Umbilical cord (tissue), 2 donors: ENCODE measurements around the gene MMP11. TPM values are rescaled to one million over a fixed set of nuclear protein-coding genes. Genes with fewer than 3 reads are reported as not detected.

Experiments
- DNase-seq: peaks from one replicate; pipeline ENCODE4 v3.0.0-alpha.2; 2015; ENCODE audit warnings: low spot score
- total RNA-seq: library from RNA; depleted of rRNA; stranded (reverse); fragments of >200 nt; gene quantifications from one replicate; pipeline ENCODE4 v1.2.3, GENCODE V29; 2014; ENCODE audit warnings: low replicate concordance; ENCODE audit not compliant: insufficient read depth

The MMP11 gene
- total RNA-seq, 1 donor from 2014 or later, result 13.7 TPM

DNA sequence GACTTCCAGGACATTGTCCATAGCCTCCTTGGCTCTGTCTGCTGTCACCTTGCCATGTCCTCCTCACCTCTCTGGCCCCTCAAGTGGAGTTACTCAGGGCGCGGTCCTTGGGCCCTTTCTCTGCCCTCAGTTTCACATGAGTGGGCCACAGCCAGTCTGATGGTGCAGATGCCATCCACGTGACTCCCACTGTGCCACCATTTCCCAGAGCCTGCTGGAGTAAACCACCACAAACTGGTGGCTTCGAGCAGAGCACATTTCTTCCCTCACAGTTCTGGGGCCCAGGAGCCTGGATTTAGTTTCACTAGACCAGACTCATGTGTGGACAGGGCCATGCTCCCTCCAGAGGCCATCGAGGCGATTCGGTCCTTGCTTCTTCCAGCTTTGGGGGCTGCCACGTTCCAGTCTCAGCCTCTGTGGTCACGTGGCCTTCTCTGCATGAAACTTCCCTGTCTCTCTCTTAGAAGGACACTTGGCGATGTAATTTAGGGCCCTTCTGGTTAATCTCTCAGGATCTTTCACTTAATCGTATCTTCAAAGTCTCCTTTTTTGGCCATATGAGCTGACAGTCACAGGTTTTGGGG is 28.7 kb downstream of the MMP11 start:
- DNase-seq, result no peak

DNA sequence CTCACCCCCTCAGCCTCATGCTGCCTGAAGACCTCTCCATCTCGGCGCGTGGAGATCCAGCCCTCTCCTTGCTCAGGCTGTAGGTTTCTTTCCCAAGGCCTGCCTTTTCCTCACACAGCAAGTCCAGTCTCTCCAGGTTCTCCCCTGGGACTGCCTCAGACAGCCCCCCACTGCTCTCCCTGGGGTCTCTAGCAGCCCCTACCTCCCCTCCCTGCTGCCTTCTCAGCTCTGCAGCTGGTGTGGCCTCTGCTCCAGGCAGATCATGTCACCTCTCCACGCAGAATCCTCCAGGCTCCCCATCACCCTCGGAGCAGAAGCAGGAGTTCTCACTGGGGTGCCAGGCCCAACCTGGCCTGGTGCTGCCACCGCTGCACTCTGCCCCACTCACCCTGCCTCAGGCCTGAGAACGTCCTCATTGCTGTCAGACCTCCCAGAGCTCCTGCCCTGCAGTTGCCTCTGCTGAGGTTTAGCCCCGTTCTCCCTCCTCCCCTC is 29.3 kb downstream of the MMP11 start:
- no peak for DNase-seq

DNA sequence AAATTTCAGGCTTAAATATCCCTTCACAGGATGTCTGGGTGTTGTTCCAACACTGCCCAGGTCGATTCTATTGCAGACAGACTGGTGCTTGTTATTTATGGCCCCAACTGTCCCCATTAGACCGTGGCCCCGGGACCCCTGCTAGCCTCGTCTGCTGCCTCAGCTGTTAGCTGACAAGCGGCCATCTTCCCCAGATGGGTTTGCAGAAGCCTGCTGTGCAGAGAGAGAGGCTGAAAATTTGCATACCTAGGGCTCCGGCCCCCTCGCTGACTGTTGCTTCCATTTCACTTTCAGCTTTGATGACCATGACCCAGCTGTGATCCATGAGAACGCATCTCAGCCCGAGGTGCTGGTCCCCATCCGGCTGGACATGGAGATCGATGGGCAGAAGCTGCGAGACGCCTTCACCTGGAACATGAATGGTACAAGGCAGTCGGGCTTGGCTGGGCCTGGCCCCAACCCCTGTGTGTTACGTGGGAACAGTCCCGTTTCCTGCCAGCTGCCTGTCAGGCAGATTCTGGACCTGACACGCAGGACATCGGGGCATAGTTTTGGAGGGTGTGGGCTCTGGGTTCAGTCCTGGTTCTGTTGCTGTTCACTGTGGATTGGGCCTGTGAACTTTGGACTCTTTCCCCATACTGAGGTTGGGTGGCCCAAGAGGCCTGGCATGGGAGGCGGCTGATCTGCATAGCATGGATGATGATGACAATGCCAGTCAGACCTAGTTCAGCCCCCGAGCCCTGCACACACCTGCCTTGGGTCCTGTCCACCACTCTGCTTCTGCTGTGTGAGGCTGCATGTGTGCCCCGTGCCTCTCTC is 30.6 kb downstream of the MMP11 start:
- DNase-seq, result no peak

DNA sequence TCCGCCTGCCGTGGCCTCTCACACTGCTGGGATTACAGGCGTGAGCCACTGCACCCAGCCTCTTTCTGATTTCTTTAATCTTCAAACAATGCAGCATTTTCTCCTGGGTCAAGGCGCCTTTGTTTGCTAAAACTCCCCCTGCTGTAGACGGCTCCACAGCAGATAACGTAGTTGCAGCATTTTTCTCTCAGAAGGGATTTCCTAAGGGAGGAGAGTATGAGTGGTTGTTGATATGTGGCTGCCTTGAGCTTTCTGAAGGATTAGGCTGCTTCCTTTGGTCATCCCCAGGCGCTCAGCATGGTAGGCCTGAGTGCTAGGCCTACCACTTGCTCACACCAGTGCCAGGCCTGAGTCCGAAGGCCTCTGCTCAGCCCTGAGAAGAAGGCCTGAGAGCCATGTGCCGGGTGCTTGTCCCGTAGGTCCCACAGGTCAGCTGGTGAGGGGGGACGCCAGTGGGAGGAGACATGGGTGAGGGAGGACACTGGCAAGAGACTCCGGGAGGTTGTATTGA is 32.2 kb downstream of the MMP11 start:
- peak; percentile 89 for DNase-seq

DNA sequence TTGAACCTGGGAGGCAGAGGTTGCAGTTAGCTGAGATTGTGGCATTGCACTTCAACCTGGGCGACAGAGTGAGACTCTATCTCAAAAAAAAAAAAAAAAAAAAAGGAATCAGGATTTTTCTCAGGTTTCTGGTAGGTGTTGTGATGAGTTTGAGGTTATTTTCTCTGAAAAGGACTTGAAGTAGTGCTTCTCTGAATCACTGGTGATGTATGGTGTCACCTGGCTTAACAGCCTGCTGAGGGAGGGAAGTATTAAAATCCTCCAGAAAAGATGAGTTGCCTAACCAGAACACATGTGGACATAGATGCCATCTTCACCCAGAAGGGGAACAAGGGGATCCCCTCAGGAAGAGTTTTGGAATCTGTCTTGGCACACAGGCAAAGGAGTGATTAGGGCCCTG is 34.2 kb downstream of the MMP11 start:
- no peak for DNase-seq

DNA sequence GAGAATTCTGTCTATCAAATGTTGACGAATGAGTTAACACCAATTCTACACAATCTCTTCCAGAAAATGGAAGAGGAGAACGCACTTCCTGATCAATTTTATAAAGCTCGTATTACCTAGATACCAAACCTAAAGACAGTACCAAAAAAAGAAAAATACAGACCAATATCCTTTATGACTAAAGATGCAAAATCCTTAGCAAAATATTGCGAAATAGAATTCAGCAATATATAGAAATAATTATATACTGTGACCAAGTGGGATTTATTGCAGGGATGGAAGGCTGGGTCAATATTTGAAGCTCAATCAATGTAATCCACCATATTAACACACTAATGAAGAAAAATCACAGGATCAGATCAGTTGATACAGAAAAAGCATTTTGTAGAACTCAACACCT is 39.7 kb downstream of the MMP11 start:
- DNase-seq, result no peak

DNA sequence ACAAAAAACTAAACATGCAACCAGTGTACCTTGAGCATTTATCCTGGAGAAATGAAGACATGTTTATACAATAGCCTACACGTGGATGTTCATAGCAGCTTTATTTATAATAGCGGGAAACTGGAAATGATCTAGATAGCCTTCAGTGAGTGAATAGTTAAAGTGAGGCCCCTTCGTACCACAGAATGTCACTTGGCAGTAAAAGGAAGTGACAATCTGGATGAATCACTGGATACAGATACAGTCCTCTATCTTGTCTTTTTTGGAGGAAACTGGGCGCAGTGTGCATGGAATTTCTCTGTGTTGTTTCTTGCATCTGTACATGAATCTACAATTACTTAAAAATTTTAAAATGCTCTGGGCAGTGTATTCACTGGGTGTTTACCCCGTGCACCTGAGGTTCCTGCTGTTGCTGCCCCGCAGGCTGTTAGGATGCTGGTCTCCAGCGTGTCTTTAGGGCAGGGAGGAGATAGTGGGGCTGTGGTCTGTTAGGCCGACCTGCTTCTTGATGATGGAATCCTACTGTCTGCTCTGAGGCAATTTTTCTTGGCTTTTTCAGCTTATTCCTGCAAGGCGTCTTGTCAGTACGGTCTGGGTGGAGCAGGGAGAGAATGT is 43.0 kb downstream of the MMP11 start:
- DNase-seq, result no peak

DNA sequence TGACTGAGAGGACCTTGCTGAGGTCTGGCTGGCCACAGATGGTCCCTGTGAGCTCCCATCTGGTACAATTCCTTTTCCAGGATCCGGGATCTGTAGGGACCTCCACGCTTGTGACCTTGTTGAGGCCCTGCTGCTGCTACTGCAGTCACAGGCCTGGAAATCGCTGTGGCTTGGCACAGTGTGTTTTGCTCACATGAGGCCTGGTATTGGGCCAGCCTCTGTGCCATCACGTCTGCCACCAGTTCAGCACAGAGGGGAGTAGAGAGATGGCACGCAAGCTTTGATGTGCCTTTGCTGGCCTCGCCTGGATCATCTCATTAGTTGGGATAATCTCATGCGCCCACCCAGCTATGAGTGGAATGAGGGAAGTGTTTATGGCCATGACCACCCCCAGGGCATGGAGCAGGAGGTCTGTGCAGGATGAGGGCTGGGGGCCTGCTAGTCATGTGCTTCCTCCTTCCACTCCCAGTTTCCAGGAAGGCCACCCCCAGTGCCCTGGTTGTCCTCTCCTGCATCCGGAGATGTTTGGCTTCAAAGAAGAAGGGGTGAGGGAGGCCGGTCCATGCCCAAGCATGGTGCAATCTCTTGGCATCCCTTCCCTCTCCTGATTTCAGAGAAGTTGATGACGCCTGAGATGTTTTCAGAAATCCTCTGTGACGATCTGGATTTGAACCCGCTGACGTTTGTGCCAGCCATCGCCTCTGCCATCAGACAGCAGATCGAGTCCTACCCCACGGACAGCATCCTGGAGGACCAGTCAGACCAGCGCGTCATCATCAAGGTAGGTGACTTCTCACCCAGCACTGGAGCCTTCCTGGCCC is 43.7 kb downstream of the MMP11 start:
- no peak for DNase-seq

DNA sequence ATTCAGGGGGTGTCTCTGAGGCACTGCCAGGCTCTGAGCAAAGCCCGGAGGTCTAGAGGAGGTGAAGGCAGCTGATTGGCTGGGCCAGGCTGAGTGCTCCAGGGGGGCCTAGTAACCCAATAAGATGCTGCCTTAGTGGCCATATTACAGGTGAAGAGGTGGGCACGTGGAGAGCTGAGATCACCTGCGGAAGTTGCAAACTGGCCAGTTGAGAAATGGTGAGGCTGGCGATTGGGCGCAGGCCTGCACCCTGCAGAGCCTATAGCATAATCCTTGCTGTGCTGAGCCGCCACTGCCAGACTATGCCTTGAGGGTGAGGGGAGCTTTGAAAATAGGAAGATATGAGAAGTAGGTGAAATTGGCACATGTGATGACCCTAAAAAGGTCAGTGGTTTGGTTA is 44.5 kb downstream of the MMP11 start:
- DNase-seq, result no peak

DNA sequence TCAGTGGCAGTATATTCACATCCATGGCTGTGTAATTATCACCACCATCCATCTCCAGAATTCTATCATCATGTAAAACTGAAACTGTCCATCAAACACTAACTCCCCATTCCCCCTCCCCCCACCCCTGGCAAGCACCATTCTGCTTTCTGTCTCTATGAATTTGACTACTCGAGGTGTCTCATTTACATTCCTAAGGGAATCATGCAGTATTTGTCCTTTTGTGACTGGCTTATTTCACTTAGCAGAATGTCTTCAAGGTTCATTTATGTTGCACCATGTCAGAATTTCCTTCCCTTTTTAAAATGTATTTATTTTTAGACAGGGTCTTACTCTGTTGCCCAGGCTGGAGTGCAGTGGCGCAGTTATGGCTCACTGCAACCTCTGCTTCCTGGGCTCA is 45.9 kb downstream of the MMP11 start:
- no peak for DNase-seq

DNA sequence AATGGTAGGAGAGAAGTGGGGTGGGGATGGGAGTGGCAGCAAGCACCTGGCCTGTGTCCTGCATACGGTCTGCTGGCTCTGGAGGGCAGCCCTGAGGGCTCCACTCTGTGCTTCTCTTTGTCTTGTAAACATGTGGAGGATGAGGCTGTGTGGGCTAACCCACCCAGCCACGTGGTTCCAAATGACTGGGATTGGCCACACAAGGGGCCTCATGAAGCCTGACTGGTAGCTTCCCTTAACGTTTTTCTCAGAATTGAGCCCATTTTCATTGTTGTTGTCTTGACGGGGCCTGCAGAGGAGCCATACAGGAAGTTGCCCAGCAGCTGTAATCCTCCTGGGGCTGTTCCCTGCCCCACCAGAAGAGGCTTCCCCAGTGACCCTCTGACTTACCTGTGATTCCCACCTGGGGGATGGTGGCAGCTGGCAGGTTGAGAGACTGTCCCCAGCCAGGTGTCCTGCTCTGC is 48.1 kb downstream of the MMP11 start:
- DNase-seq, result no peak

DNA sequence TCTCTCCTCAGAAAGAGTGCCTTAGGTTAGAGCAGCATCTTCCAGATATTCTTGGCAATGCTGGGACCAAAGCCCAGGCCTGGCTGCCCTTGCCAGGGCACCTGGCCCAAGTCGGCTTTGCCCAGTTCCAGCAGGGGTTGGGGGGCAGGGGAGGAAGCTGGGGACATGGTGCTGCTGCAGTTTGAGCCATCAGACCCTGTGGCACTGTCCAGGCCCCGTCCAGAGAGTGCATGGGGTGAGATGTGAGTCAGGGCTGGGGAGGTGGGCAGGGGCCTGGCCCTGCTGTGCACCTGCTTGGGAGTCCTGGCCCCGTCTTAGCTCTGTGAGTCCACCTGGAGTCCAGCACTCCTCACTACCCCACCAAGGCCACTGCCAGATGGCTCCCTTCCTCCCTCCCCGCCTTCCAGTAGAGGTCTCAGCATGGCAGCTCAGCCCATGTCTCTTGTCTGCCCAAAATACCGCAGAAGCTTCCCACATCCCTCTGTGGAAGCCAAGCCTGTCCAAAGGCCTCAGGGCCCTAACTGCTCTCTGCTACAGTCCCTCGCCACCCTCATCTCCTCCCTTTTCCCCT is 49.5 kb downstream of the MMP11 start:
- no peak for DNase-seq

DNA sequence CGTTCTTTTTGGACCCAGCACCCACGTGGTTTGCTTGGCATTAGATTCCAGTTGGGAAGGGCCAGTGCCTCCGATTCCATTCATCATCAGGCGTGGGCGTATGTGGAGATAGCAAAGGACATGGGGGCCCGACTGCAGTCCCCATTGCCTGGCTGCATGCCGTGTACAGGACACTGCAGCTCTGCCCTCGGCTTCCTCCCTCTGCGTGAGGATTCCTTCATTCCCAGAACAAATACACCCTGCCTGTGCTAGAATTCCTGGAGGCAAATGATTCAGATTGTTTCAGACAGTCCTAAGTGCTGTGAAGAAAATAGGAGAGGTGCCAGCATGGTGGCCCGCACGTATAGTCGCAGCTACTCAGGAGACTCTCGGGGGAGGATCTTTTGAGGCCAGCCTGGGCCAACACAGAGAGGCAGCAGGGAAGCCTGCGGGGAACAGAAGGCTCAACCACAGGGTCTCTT is 50.7 kb downstream of the MMP11 start:
- no peak for DNase-seq

DNA sequence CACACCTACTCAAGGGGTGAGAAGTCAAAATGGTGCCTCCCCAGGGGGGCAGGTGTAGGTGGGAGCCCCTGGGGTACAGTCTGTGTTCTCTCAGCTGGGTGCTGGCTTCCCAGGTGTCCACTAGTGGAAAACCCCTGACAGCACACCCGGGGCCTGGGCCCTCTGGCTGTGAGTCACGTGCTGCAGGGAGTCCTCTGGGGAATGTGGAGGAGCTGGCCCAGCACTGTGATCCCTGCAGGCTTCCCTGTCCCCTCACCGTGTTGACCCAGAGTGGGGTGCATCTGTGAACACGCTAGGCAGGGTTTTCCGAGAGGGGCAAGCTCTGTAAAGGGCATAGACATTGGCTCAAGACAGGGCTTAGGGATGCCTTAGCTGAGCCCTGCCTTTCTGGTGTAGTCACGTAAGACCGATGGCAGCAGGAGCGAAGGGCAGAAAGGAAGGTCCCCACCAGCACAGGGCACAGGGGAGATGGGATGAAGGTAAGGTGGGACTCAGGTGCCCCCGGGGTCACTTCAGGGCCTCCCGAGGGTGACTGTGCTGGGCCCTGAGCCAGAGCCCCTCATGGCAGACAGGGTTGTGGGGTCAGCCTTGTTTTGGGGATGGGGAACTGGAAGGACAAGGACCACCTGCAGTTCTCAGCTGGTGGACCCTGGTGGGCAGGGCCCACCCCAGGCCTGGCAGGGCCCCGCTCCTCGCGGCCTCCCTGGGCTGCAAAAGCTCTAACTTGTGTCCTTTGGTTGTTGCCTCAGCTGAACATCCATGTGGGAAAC is 52.0 kb downstream of the MMP11 start:
- DNase-seq, result no peak

DNA sequence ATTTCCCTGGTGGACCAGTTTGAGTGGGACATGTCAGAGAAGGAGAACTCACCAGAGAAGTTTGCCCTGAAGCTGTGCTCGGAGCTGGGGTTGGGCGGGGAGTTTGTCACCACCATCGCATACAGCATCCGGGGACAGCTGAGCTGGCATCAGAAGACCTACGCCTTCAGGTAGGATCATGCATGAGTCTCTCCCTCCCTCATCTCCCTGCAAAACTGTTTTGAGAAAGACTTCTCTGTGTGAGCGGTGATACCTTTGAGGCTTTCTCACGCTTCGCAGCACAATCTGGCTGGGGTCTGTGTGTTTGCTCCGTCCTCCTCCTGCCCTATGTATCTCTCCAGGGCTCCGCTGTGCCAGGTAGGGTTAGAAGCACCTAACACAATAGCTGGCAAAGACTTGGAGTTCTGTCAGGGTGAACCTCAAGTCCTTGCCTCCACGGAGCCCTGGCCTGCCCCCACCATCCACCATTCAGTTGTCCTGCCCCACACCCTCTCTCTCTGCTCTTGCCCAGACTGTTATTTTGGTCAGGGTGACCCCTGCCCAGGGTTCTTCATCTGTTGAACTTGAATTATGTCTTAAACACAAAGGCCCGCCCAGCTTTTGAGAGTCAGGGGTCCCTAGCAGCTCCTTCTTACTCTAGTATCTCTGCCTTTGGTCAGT is 52.7 kb downstream of the MMP11 start:
- no peak for DNase-seq

DNA sequence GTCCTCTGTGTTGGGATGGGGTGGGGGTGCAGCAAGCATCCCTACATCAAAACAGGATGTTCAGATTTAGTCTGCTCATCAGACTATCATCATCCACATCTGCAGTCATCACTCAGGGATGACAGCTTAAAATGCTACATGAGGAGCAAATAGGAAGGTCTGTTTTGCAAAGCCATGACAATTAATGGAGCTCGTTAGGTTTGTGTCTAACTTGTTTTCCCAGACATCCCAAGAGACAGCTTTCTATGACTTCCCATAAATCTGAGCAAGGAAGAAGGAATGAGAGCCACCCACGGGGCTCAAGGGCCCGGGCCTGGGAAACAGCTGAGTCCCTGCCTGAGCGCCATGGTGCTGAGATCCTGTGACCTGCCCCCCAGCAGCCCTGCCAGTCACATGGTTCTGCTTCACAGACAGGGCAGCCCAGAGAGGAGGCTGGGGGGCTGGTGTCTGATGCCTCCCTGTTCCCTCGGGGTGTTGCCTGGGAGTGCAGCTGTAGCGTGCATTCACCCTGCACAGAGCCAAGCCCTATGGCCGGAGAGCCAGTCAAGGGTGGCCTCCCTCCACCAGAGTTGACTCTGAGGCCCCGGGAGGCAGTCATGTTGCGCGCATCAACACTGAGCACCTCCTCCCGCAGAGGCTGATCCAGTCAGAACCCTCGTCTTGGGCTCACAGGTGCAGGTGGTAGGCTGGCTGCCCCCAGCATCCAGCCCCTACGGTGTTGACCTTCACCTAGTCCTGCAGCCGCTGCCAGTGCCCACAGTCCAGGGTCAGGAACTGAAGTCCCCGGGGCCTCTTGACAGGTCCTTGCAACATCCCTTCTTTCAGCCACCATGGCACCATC is 54.1 kb downstream of the MMP11 start:
- no peak for DNase-seq

DNA sequence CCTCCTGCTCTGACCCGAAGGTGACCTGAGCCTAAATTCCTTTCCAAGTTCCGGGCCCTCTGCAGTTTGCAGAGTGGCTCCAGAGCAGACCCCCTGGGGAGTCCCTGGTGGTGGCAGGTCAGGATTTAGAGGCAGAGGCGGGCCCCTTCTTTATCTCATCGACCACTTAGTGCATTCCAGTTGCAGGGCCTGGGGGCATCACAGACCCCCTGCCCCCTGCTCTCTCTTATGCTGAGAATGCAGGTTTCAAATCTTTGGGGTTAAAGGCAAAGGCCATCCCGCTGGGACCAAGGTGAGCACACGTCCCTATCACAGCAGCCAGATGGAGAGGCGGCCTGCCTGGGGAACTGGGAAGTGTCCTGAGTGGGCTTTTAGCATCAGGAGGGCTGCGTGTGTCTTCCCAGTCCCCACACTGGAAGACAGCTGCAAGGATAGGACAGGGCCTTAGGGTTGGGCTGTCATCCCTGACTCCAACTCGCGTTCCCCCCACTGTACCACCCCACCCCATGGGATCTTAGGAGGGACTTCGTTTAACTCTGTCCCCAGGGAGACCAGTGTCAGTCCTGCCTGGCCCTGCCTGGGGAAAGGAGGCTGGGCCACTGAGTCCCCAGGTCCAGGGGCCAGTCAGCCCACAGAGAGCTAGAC is 54.8 kb downstream of the MMP11 start:
- no peak for DNase-seq
